ENCODE measurements around the gene UBAP1. TPM values are rescaled to one million over a fixed set of nuclear protein-coding genes. Genes with fewer than 3 reads are reported as not detected.

UBAP1 gene
- 10 to 100 TPM; 29.0 to 30.2 TPM for total RNA-seq

DNA sequence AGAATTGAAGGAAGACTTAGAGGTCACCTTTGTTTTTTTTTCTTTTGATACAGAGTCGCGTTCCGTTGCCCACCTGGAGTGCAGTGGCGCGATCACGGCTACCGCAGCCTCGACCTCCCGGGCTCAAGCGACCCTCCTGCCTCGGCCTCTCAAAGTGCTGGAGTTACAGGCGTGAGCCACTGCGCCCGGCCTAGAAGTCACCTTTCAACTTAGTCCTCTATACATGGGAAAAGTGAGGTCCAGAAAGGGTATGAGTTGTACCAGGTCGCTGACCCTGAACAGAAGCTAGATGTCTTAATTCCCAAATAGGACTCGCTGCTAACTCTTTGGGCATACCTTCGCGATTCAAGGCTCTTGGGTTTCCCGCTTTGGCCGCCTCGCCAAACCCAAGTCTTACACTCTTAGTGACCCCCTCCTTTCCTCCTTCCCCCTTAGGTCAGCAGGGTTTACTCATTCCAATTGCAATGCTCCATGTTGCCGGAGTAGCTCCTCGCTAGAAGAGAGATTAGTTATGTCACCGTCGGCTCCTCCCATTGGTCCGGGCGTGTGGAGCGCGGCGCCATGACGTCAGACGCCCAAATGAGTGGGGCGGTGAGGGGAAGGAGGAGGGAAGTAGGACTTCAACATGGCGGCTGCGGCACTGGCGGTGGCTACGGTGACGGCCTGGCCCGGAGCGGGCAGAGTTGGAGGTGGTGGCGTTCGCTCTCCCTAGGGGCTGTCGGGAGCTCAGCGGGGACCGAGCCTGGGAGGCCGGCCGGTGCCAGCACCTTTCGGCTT lies at the start of gene UBAP1:
Gene UBAP1, plus strand, starts transcription at position 608 of the 777 bp plus-strand sequence. CDS start 41,872 bp downstream, outside the sequence.

Other genes starting within 250 kb of the UBAP1 start
- gene UBAP2, start 130.2 kb upstream of the UBAP1 start, total RNA-seq = 10 to 100 TPM; 41.9 to 47.7 TPM
- 10 to 100 TPM; 37.6 to 40.8 TPM for gene DCAF12, start 52.3 kb upstream of the UBAP1 start, total RNA-seq
- 1 to 10 TPM; 7.9 to 8.0 TPM for gene KIF24, start 150.2 kb downstream of the UBAP1 start, total RNA-seq
- gene NUDT2, start 150.5 kb downstream of the UBAP1 start, total RNA-seq = 10 to 100 TPM; 29.2 to 29.8 TPM
- 1 to 10 TPM; 3.6 to 3.8 TPM for gene MYORG, start 197.9 kb downstream of the UBAP1 start, total RNA-seq

Measured in activated naive CD4-positive, alpha-beta T cell treated with anti-CD3 and anti-CD28 coated beads, Interleukin-2, amount 10 ng/mL, durations not matched to agents 5 hours and 36 hours (primary cell).